ENCODE data around the gene RHD. TPM values are rescaled to one million over a fixed set of nuclear protein-coding genes. Genes with fewer than 3 reads are reported as not detected.

The RHD gene
- total RNA-seq, 1 experiment from 2014 or later, result not detected

DNA sequence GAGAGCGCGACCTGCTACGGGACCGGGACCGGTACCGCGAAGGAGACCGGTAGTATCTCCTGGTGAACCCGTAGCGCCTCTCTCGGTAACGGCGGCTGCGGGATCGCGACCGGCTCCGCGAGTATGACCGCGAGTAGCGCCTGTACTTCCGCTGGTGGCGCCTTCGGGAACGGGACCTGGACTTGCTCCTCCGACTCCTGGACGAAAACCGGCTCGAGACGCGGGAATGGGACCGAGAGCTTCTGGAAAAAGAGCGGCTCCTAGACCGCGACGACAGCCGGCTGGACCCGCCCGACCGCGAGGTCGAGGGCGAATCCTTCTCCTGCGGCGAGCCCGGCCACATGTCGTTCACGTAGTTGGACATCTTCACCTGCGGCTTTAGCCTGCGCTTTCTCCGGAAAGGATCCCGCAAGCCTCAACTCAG lies 25.7 kb upstream of the RHD start (continued):
- no peak for TF ChIP-seq ELF4 (CRISPR knock-in tag; IDR thresholded peaks at IDR 0.05; ENCODE audit: low read depth)
- no peak for TF ChIP-seq NR1H2 (CRISPR knock-in tag; IDR thresholded peaks at IDR 0.05)
- no peak; the same call in 1 of the 2 replicates for TF ChIP-seq GABPB1 (CRISPR knock-in tag; IDR thresholded peaks at IDR 0.05)
- TF ChIP-seq ETV6 (CRISPR knock-in tag; IDR thresholded peaks at IDR 0.05), result 0 out of 2 replicates have a peak, but pooled peaks have one; percentile 8
- no peak for TF ChIP-seq IRF1 (CRISPR knock-in tag; IDR thresholded peaks at IDR 0.05)

DNA sequence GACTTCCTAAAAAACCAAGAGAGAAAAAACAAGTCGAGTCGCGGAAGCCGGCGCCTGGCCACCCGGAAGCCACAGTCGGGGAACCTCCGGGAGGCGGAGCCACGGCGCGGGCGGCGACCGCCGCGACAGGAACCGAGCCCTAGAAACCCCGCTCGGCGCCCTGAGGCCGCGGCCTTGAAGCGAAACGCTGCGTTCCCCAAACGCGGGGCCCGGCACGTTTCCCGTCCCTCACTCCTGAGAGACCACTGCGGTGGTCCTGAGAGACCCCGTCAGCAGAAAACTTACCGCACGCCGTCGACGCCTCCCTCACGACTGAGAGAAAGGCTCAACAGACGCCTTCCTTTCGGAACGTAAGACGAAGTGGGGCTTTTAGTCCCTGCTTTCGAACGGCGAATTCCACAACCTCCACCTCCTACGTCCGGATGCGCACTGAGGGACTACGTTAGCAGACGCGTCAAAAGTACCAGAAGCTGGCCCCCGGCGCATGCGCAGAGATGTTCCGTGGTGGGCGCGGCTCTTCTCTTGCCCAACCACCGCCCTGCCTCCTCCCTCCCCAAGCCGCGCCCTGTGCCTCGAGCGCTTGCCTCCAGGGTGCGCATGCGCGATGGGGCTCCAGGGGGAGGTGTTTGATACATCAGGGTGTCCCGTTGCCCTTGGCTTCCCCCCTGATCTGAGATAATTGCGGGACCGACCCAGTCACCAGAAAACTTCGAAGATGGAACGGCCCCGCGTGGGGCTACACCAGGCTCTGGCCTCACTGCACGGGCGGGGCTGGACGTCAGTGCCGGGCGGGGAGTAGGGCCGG lies 25.1 kb upstream of the RHD start, which contains the start of gene RSRP1:
Gene RSRP1, minus strand, starts transcription at position 431 of the 805 bp plus-strand sequence. CDS start 491 bp downstream, outside the sequence.
- H3K36me3 Mint-ChIP-seq, result peaks cover 43% of the 10 kb centered on the region
- CTCF ChIA-PET, result interaction anchor here (0.6 to 1.7 kb wide), 5 partner anchors 8 to 207 kb away, joined by 3 to 11 read pairs (median 6); partner anchors contain the start of gene SYF2
- H3K27me3 Mint-ChIP-seq (ENCODE audit: low read depth), result no peaks in the 10 kb centered on the region
- peak within 1 kb of the TSS; percentile 96 for H3K27ac Mint-ChIP-seq
- ATAC-seq (peak; percentile 91), DNase-seq (ENCODE audit: low spot score) (peak; percentile 99)
- peaks cover 22% of the 10 kb centered on the region for H3K4me1 Mint-ChIP-seq
- peak within 1 kb of the TSS; percentile 97 for H3K4me3 Mint-ChIP-seq
- no peaks in the 10 kb centered on the region for H3K9me3 Mint-ChIP-seq
- POLR2A ChIA-PET, result interaction anchor here (0.7 to 2.2 kb wide), 4 partner anchors 8 to 15 kb away, joined by 3 to 21 read pairs (median 4); partner anchors contain the start of gene SYF2
- TF ChIP-seq, protein P1, sequence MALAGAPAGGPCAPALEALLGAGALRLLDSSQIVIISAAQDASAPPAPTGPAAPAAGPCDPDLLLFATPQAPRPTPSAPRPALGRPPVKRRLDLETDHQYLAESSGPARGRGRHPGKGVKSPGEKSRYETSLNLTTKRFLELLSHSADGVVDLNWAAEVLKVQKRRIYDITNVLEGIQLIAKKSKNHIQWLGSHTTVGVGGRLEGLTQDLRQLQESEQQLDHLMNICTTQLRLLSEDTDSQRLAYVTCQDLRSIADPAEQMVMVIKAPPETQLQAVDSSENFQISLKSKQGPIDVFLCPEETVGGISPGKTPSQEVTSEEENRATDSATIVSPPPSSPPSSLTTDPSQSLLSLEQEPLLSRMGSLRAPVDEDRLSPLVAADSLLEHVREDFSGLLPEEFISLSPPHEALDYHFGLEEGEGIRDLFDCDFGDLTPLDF (CRISPR knock-in tag; IDR thresholded peaks at IDR 0.05), result 0 out of 2 replicates have a peak, but pooled peaks have one; percentile 31
- TF ChIP-seq, protein P2, sequence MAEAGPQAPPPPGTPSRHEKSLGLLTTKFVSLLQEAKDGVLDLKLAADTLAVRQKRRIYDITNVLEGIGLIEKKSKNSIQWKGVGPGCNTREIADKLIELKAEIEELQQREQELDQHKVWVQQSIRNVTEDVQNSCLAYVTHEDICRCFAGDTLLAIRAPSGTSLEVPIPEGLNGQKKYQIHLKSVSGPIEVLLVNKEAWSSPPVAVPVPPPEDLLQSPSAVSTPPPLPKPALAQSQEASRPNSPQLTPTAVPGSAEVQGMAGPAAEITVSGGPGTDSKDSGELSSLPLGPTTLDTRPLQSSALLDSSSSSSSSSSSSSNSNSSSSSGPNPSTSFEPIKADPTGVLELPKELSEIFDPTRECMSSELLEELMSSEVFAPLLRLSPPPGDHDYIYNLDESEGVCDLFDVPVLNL (CRISPR knock-in tag; IDR thresholded peaks at IDR 0.05; ENCODE audit: borderline replicate concordance, low read depth), result no peak
- no peak for TF ChIP-seq IRF2 (CRISPR knock-in tag; IDR thresholded peaks at IDR 0.05; ENCODE audit: borderline replicate concordance, low read depth)
- TF ChIP-seq NFYB (CRISPR knock-in tag; conservative IDR thresholded peaks at IDR 0.05; ENCODE audit: low read depth), result 0 out of 2 replicates have a peak, but pooled peaks have one; percentile 20
- TF ChIP-seq RORB (CRISPR knock-in tag; IDR thresholded peaks at IDR 0.05), result peak; percentile 36; the same call in 1 of the 2 replicates
- TF ChIP-seq, protein P3, sequence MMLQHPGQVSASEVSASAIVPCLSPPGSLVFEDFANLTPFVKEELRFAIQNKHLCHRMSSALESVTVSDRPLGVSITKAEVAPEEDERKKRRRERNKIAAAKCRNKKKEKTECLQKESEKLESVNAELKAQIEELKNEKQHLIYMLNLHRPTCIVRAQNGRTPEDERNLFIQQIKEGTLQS (CRISPR knock-in tag; conservative IDR thresholded peaks at IDR 0.05), result no peak
- peak; percentile 34; the same call in 1 of the 2 replicates for TF ChIP-seq ETV6 (CRISPR knock-in tag; IDR thresholded peaks at IDR 0.05)
- TF ChIP-seq FOXP1 (CRISPR knock-in tag; IDR thresholded peaks at IDR 0.05; ENCODE audit: borderline replicate concordance), result peak; percentile 61; the same call in 1 of the 2 replicates
- TF ChIP-seq ZNF671 (CRISPR knock-in tag; IDR thresholded peaks at IDR 0.05), result no peak; the same call in 1 of the 2 replicates
- peak; percentile 59 for TF ChIP-seq CREB1 (CRISPR knock-in tag; IDR thresholded peaks at IDR 0.05)
- TF ChIP-seq FOXK1 (CRISPR knock-in tag; IDR thresholded peaks at IDR 0.05), result peak; percentile 59
- TF ChIP-seq ZNF232 (CRISPR knock-in tag; IDR thresholded peaks at IDR 0.05), result peak; percentile 84; the same call in 1 of the 2 replicates
- TF ChIP-seq TEAD4 (CRISPR knock-in tag; IDR thresholded peaks at IDR 0.05), result peak; percentile 39; the same call in 1 of the 2 replicates
- TF ChIP-seq NFE2L1 (CRISPR knock-in tag; IDR thresholded peaks at IDR 0.05), result 0 out of 2 replicates have a peak, but pooled peaks have one; percentile 50
- TF ChIP-seq, protein P4, sequence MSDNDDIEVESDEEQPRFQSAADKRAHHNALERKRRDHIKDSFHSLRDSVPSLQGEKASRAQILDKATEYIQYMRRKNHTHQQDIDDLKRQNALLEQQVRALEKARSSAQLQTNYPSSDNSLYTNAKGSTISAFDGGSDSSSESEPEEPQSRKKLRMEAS (CRISPR knock-in tag; IDR thresholded peaks at IDR 0.05), result peak; percentile 58
- TF ChIP-seq, protein P5, sequence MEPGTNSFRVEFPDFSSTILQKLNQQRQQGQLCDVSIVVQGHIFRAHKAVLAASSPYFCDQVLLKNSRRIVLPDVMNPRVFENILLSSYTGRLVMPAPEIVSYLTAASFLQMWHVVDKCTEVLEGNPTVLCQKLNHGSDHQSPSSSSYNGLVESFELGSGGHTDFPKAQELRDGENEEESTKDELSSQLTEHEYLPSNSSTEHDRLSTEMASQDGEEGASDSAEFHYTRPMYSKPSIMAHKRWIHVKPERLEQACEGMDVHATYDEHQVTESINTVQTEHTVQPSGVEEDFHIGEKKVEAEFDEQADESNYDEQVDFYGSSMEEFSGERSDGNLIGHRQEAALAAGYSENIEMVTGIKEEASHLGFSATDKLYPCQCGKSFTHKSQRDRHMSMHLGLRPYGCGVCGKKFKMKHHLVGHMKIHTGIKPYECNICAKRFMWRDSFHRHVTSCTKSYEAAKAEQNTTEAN (CRISPR knock-in tag; IDR thresholded peaks at IDR 0.05), result no peak
- no peak for TF ChIP-seq NR1H2 (CRISPR knock-in tag; IDR thresholded peaks at IDR 0.05)
- TF ChIP-seq, protein P6, sequence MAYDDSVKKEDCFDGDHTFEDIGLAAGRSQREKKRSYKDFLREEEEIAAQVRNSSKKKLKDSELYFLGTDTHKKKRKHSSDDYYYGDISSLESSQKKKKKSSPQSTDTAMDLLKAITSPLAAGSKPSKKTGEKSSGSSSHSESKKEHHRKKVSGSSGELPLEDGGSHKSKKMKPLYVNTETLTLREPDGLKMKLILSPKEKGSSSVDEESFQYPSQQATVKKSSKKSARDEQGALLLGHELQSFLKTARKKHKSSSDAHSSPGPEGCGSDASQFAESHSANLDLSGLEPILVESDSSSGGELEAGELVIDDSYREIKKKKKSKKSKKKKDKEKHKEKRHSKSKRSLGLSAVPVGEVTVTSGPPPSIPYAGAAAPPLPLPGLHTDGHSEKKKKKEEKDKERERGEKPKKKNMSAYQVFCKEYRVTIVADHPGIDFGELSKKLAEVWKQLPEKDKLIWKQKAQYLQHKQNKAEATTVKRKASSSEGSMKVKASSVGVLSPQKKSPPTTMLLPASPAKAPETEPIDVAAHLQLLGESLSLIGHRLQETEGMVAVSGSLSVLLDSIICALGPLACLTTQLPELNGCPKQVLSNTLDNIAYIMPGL (CRISPR knock-in tag; IDR thresholded peaks at IDR 0.05), result peak; percentile 87
- 0 out of 2 replicates have a peak, but pooled peaks have one; percentile 31 for TF ChIP-seq SMAD3 (CRISPR knock-in tag; IDR thresholded peaks at IDR 0.05; ENCODE audit: borderline replicate concordance)
- peak; percentile 81; the same call in 1 of the 2 replicates for TF ChIP-seq ZNF281 (CRISPR knock-in tag; IDR thresholded peaks at IDR 0.05)
- TF ChIP-seq, protein P7, sequence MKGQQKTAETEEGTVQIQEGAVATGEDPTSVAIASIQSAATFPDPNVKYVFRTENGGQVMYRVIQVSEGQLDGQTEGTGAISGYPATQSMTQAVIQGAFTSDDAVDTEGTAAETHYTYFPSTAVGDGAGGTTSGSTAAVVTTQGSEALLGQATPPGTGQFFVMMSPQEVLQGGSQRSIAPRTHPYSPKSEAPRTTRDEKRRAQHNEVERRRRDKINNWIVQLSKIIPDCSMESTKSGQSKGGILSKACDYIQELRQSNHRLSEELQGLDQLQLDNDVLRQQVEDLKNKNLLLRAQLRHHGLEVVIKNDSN (CRISPR knock-in tag; IDR thresholded peaks at IDR 0.05), result peak; percentile 27; the same call in 1 of the 2 replicates

Data from WTC11 (cell line).